Hematopoietic multipotent progenitor cell treated with erythropoietin and hydrocortisone succinate and interleukin-3 and kit ligand, for 6 days (in vitro differentiated cells): Measurements from ENCODE around the gene ATF6B.
"Not testable (repeated sequence)": the region's sequence is repeated elsewhere in the genome, so short reads cannot be mapped to it uniquely, and the experiment has no call there.

Source experiments
- DNase-seq: peaks from one replicate; pipeline ENCODE4 v3.0.0-alpha.2; 2015

Gene ATF6B

DNA sequence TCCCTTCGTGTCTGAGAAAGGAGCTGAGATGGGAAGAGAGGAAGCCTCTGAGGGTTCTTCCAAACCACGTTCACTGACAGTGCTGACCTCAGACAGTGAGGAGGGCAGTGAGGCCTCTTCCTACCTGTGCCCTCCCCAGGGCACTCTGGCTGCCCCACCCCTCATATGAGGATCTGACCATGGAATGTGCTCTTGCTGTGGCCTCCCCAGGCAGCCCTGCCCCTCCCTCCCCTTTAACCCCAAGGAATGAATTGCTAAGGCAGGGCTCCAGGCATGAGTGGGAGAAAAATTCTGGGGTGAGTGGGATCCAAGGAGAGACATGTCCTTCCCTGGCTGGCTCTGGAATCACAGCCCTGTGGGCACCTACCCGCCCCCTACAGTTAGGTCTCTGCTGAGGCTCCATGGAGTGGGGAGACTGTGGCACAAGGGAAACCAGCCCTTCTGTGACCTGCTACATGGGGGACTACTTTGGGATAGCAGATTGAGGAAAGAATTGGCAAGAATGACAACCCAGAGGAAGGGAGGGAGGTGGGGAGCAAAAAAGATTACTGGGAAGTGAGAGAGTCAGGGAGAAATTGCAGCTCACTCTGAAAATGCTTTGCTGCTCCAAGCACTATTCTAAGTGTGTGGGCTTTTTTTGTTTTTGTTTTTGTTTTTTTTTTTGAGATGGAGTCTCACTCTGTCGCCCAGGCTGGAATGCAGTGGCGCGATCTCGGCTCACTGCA is 48.3 kb downstream of the ATF6B start:
- DNase-seq = no peak

DNA sequence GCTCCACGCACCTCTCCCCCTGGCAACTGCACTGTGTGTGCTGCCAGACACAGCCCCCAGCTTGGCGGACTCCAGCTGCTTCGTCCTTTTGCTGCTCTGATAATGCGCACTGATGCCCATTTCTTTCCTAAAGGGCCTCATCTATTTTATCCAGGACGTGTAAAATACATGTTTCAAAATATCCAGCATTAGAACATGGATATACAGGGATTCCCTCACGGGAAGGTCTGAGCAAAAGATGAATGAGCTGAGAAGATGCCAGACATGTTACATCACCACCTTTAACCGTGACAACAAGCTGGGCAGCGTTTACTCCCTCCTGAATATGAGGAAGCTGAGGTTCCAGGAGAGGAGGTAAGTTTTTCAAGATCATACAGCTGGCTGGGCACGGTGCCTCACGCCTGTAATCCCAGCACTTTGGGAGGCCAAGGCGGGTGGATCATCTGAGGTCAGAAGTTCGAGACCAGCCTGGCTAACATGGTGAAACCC is 51.7 kb downstream of the ATF6B start:
- no peak for DNase-seq

DNA sequence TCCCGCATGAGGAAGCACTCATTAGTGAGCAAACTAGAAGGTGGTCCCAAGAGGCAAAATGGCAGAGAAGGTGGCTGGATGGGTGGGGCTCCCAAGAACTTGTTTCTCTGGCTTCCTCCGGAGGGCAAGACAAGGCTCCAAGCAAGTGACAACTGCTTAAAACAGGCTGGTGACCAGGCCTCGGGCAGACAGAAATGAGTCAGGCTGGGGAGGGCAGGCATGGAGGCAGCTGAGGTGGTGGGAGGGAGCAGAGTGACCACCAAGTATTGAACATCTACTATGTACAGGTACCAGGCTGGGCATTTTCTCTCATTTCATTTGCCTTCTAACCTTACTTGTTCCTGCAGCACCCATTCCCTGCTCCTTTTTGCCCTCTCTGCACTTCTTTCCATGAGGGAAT is 52.3 kb downstream of the ATF6B start:
- no peak for DNase-seq

DNA sequence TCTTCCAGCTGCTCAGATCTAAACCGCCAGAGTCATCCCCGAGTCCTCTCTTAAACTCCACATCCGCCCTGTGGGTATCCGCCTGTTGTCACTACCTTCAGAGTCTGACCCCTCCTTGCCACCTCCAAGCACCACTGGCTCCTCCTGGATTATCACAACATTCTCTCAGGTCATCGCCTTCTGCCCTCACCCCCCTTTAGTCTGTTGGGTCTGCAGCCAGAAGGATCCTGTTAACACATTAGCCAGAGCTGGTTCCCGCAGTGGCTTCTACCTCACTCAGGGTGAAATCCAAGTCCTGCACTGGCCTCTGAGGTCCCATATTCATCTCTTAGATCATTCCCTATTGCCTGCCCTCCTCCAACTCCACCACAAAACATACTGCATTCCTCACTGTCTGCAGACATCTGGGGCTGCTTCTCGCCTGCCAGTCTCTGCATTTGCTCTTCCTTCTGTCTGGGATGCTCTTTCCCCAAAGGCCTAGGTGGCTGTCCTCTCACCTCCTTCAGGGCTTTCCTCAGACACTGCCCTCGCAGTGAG is 53.0 kb downstream of the ATF6B start:
- DNase-seq = no peak

DNA sequence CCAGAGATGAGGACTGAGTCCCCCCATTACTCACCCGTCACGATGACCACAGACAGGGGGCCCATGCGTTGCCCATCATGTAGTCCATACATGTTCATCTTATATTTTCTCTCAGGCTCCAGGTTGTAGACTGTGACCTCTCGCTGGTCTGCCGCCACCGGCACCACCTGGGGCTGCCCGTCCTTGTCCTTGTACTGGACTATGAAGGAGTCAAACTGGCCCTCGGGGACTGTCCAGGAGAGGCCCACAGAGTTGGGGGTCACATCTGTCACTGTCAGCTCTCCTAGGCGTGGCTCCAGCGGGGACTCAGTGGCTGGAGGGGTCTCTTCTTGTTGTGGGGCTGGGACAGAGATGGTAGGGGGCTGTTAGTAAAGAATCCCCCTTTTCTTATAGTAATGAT is 54.4 kb downstream of the ATF6B start:
- no peak for DNase-seq

DNA sequence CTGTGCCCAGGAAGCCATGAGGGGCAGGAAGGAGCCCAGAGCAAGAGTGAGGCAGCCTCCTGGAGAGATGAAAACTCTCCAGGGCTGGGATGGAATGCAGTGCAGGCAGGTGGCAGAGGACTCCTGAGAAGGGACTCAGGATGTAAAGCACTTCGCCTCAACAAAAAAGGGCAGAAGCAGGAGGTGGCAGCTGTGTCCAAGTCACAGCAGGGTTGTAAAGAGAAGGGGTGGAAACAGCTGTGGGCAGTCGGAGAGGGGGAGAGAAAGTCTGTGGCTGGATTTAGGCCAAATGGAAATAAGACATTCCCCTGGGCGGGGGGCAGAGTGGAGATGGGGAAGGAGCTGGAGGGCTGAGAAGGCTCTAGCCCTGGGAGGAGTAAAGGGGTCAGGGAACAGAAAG is 54.9 kb downstream of the ATF6B start:
- no peak for DNase-seq

DNA sequence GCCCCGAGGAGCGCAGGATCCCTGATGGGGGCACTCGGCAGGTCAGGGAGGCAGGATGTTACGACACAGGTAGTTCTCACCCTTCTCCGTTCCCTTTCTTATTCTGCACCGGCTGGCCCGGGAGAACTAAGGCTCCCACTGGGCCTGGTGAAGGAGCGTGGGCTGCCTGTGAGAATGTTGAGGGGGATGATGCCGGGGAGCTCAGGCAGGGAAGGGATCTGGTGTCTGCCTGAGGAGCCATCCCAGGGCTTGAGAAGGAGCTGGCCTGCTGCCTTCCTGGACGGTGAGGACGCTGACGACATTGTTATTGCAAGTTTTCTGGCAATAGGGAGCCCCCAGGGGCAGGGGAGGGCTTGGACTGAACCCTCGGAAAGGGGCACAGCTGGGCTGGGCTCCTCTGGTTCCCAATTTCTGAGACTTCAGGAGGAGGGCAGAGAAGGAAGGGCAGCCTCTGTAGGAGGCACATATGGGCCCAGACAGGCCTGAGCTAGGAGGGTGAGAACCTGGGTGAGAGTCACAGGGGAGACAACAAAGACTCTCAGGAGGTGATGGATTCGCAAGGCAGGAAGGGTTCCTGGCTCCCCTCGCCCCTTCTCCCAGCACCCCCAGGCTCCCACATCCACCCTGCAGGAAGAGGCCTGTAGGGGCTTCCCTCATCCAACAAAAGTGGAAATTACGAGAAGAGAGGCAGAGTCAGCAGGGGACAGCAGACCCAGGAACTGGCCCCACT is 57.1 kb downstream of the ATF6B start:
- DNase-seq = no peak

DNA sequence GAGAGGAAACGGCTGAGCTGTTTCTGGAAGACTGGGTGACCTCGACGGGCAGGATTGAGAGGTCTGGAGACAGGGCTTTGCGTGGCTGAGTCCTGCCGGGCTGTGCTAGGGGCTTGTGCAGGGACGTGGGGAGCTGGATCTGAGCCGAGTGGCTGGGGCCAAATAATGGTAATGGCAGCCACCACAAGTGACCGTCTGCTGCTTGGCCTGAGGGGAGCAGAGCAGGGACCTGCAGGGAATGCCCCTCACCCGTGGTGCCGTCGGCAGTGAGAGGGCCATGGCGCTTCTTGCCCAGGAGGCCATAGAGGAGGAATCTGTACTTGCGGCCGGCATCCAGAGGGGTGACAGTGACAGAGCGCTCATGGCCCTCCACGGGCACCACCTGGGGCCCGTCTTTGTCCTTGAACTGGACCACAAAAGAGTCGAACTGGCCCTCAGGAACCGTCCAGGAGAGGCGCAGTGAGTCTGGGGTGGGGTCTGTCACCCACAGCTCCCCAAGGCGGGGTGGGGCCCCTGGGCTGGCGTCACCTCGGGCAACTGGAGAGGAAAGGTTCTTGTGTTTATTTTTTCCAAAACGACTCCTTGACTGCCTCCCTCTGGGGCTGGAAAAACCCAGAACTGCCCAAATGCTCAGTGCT is 58.0 kb downstream of the ATF6B start:
- DNase-seq = no peak

DNA sequence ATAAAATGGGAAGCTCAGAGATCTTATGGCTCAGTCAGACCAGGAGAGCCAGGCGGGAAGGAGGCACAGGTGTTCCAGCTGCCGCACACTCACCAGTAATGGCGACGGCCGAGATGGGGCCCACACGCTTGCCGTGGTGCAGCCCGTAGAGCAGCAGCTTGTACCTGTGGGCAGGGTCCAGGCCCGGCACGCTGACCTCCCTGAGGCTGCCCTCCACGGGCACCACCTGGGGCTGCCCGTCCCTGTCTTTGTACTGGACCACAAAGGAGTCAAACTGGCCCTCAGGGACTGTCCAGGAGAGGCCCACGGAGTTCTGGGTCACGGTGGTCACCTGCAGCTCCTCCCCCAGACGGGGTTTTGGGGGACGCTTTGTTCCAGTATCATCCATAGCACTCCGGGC is 58.6 kb downstream of the ATF6B start:
- DNase-seq = no peak

DNA sequence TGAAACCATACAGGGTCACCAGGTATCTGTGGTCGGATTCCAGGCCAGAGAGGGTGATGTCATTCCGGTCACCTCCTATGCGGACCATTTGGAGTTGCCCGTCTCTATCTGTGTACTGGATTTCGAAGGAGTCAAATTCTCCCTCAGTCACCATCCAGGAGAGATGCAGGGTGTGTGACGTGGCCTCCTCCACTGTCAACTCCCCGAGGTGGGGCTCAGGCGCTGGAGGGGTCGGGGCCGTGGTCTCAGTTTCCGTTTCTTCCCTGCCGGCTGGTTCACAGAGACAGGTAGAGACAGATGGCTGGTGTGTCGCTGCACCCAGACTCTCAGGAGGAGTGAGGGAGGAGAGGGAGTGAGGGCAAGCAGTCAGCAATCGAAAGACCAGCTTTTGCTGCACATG is 59.2 kb downstream of the ATF6B start:
- DNase-seq = no peak

DNA sequence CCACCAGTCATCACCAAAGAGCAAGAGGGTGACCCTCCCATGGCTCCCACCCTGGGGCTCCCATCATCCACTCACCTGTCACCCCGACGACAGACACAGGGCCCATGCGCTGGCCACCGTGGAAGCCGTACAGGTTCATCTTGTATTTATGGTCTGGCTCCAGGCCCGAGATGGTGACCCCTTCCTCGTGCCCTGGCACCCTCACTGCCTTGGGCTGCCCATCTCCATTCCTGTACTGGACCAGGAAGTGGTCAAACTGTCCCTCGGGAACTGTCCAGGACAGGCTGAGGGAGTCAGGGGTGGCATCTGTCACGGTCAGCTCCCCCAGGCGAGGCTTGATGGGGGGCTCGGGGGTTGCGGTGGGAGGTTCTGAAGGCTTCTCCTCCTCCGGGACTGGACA is 59.7 kb downstream of the ATF6B start:
- not testable (repeated sequence) for DNase-seq

DNA sequence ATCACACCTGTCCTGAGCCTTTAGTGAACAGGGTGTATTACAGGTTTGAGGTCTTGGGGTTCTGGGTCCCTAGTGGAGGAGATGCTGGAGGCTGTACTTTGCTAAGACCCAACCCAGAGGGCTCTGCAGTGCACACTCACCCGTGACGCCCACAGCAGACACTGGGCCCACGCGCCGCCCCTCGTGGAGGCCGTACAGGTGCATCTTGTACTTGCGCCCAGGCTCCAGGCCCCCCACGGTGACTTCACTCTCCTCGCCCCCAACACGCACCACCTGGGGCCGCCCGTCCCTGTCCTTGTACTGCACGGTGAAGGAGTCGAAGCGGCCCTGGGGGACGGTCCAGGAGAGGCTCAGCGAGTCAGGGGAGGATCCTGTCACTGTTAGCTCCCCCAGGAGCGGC is 60.5 kb downstream of the ATF6B start:
- DNase-seq = not testable (repeated sequence)
